Measurements from ENCODE around the gene DIAPH1.

DIAPH1 gene

GRCh38 chr5:141477044-141477575 is 141.7 kb downstream of the DIAPH1 start:
- Mint-ChIP-seq H3K36me3 (ENCODE audit: low read depth) (no peaks in the 10 kb centered on the region), H3K27ac (no peak overlapping the region), H3K4me1 (ENCODE audit: low read depth) (peaks cover 20% of the 10 kb centered on the region), H3K9me3 (no peaks in the 10 kb centered on the region), H3K4me3 (peak overlapping the region; percentile 86), H3K27me3 (peaks cover 66% of the 10 kb centered on the region)

GRCh38 chr5:141476132-141476911 is 142.5 kb downstream of the DIAPH1 start:
- H3K27ac Mint-ChIP-seq, result no peak overlapping the region
- no peaks in the 10 kb centered on the region for H3K36me3 Mint-ChIP-seq (ENCODE audit: low read depth)
- peaks cover 62% of the 10 kb centered on the region for H3K27me3 Mint-ChIP-seq
- H3K4me3 Mint-ChIP-seq, result peak overlapping the region; percentile 86
- peaks cover 20% of the 10 kb centered on the region for H3K4me1 Mint-ChIP-seq (ENCODE audit: low read depth)
- no peaks in the 10 kb centered on the region for H3K9me3 Mint-ChIP-seq

- H3K4me1 Mint-ChIP-seq (ENCODE audit: low read depth), result peaks cover 20% of the 10 kb centered on the region
- H3K9me3 Mint-ChIP-seq, result no peaks in the 10 kb centered on the region
- H3K27ac Mint-ChIP-seq, result no peak within 1 kb of the TSS
- peak within 1 kb of the TSS; percentile 86 for H3K4me3 Mint-ChIP-seq
- peaks cover 56% of the 10 kb centered on the region for H3K27me3 Mint-ChIP-seq
- no peaks in the 10 kb centered on the region for H3K36me3 Mint-ChIP-seq (ENCODE audit: low read depth)
Measured at GRCh38 chr5:141475625-141476131, 143.1 kb downstream of the DIAPH1 start, which contains the start of gene PCDHGC3. Gene PCDHGC3, plus strand, starts transcription at chr5:141475966. Its CDS starts 151 bp downstream, at chr5:141476117.

- Mint-ChIP-seq H3K9me3 (peaks cover 6% of the 10 kb centered on the region), H3K4me3 (no peak overlapping the region), H3K4me1 (ENCODE audit: low read depth) (no peaks in the 10 kb centered on the region), H3K27me3 (peaks cover 26% of the 10 kb centered on the region), H3K36me3 (ENCODE audit: low read depth) (no peaks in the 10 kb centered on the region), H3K27ac (no peak overlapping the region)
Measured at GRCh38 chr5:141465351-141465750, 153.4 kb downstream of the DIAPH1 start.
